MCF 10A (cell line): Measurements from ENCODE around the gene RAD51D. TPM values are rescaled to one million over a fixed set of nuclear protein-coding genes. Genes with fewer than 3 reads are reported as not detected.

Source experiments
- BruUV-seq: library from RNA; stranded (reverse); fragments of 400-500 nt; replicated peaks from 2 replicates; lab custom pipeline; 2021; lab: Mats Ljungman, UMichigan
- CTCF ChIA-PET: fragments of 300-600 bp; sonication (Branson Sonifier 250); formaldehyde crosslinking; extraction: SDS; loops from one replicate; lab custom pipeline; 2021; ENCODE audit warnings: antibody characterized with exemption, inconsistent platforms; lab: Yijun Ruan, JAX
- POLR2A ChIA-PET: fragments of 300-600, 350-650 bp; sonication (Branson Sonifier 250); formaldehyde crosslinking; extraction: SDS; loops from one replicate; lab custom pipeline; 2020; ENCODE audit warnings: antibody characterized with exemption, inconsistent platforms; lab: Yijun Ruan, JAX
- DNase-seq: peaks from one replicate; pipeline ENCODE4 v3.0.0-alpha.2; 2018; ENCODE audit not compliant: unreplicated experiment
- H3K27ac Mint-ChIP-seq: one replicate; pipeline ENCODE4 v1.8.0; 2022; ENCODE audit warnings: mild to moderate bottlenecking, low read depth, mixed read lengths; ENCODE audit not compliant: unreplicated experiment
- H3K27me3 Mint-ChIP-seq: one replicate; pipeline ENCODE4 v1.8.0; 2022; ENCODE audit warnings: mixed read lengths; ENCODE audit not compliant: insufficient read depth, unreplicated experiment
- H3K36me3 Mint-ChIP-seq: one replicate; pipeline ENCODE4 v1.8.0; 2022; ENCODE audit warnings: mild to moderate bottlenecking, moderate library complexity, mixed read lengths; ENCODE audit not compliant: insufficient read depth, unreplicated experiment
- H3K4me1 Mint-ChIP-seq: one replicate; pipeline ENCODE4 v1.8.0; 2022; ENCODE audit warnings: mixed read lengths; ENCODE audit not compliant: insufficient read depth, unreplicated experiment
- H3K4me3 Mint-ChIP-seq: one replicate; pipeline ENCODE4 v1.8.0; 2022; ENCODE audit warnings: mild to moderate bottlenecking, moderate library complexity, mixed read lengths; ENCODE audit not compliant: unreplicated experiment
- H3K9me3 Mint-ChIP-seq: one replicate; pipeline ENCODE4 v1.8.0; 2022; ENCODE audit warnings: mixed read lengths; ENCODE audit not compliant: unreplicated experiment
- intact Hi-C: fragments of 100-400 bp; cut with micrococcal nuclease; formaldehyde crosslinking; loops from 2 replicates; pipeline ENCODE4 v1.14.1; 2022
- total RNA-seq: library from RNA; stranded (reverse); gene quantifications from 2 replicates; pipeline ENCODE4 v1.2.3, GENCODE V29; 2022
- TF ChIP-seq, protein P1 (sequence below): fragments of 200-600 bp; IDR thresholded peaks from one replicate; pipeline ENCODE4 v1.8.0; 2022; ENCODE audit warnings: antibody characterized with exemption, mild to moderate bottlenecking; ENCODE audit not compliant: unreplicated experiment

Gene RAD51D
- total RNA-seq, 1 experiment from 2014 or later: 13.0 TPM

DNA sequence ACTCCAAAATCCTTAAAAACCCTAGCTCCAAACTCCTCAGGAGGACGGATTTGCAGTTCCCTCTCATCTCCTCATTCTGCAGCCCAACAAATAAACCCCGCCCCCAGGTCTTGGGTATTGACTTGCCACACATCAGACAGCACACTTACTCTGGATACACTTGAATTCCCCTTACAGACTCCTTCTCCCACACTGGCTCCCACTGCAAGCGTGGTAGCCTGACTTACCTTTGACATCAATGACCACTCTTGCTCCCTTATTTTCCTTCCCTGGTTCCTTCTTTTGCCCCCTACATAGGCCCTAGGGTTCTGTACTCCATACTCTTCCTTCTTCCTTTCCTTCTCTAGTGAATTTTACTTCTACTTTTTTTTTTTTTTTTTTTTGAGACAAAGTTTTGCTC, 63.6 kb downstream of the RAD51D start:
- no peak for DNase-seq
- Mint-ChIP-seq H3K36me3 (peaks cover 4% of the 10 kb centered on the region), H3K4me1 (peaks cover 16% of the 10 kb centered on the region), H3K9me3 (no peaks in the 10 kb centered on the region), H3K27ac (no peak overlapping the region), H3K27me3 (no peaks in the 10 kb centered on the region), H3K4me3 (no peak overlapping the region)
- BruUV-seq: no TSS peak
- CTCF ChIA-PET: interaction anchor here (0.6 kb wide), 1 partner anchor 112 kb away, joined by 3 read pairs; no protein-coding TSS in a partner anchor
- intact Hi-C loops: no loop called here
- TF ChIP-seq, protein P1, sequence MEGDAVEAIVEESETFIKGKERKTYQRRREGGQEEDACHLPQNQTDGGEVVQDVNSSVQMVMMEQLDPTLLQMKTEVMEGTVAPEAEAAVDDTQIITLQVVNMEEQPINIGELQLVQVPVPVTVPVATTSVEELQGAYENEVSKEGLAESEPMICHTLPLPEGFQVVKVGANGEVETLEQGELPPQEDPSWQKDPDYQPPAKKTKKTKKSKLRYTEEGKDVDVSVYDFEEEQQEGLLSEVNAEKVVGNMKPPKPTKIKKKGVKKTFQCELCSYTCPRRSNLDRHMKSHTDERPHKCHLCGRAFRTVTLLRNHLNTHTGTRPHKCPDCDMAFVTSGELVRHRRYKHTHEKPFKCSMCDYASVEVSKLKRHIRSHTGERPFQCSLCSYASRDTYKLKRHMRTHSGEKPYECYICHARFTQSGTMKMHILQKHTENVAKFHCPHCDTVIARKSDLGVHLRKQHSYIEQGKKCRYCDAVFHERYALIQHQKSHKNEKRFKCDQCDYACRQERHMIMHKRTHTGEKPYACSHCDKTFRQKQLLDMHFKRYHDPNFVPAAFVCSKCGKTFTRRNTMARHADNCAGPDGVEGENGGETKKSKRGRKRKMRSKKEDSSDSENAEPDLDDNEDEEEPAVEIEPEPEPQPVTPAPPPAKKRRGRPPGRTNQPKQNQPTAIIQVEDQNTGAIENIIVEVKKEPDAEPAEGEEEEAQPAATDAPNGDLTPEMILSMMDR: no peak
- POLR2A ChIA-PET: interaction anchor here (1.1 kb wide), 1 partner anchor 9 kb away, joined by 3 read pairs; no protein-coding TSS in a partner anchor

GRCh38 chr17:35053204-35053603, 66.5 kb downstream of the RAD51D start:
- Mint-ChIP-seq H3K36me3 (no peaks in the 10 kb centered on the region), H3K4me3 (no peak overlapping the region), H3K4me1 (peaks cover 11% of the 10 kb centered on the region), H3K27me3 (no peaks in the 10 kb centered on the region), H3K27ac (no peak overlapping the region), H3K9me3 (no peaks in the 10 kb centered on the region)
- POLR2A ChIA-PET: interaction anchor here (0.7 to 1.3 kb wide), 2 partner anchors 15 to 44 kb away, joined by 3 read pairs; no protein-coding TSS in a partner anchor
- no peak for DNase-seq
- TF ChIP-seq, protein P1: no peak
- CTCF ChIA-PET: interaction anchor here (0.6 to 1.2 kb wide), 3 partner anchors 10 to 1376 kb away, joined by 3 to 7 read pairs (median 3); partner anchors contain the start of gene RFFL
- BruUV-seq: no TSS peak
- intact Hi-C loops: no loop called here

- no peak overlapping the region for H3K27ac Mint-ChIP-seq
- intact Hi-C loops: no loop called here
- H3K4me3 Mint-ChIP-seq: no peak overlapping the region
- BruUV-seq: no TSS peak
- no peaks in the 10 kb centered on the region for H3K9me3 Mint-ChIP-seq
- POLR2A ChIA-PET: interaction anchor here (0.7 to 1.3 kb wide), 2 partner anchors 15 to 45 kb away, joined by 3 read pairs; no protein-coding TSS in a partner anchor
- CTCF ChIA-PET: interaction anchor here (0.6 to 1.2 kb wide), 3 partner anchors 10 to 1376 kb away, joined by 3 to 7 read pairs (median 3); partner anchors contain the start of gene RFFL
- TF ChIP-seq, protein P1: no peak
- H3K36me3 Mint-ChIP-seq: no peaks in the 10 kb centered on the region
- DNase-seq: no peak
- peaks cover 11% of the 10 kb centered on the region for H3K4me1 Mint-ChIP-seq
- H3K27me3 Mint-ChIP-seq: no peaks in the 10 kb centered on the region
Measured at GRCh38 chr17:35052780-35053179, 66.9 kb downstream of the RAD51D start.

DNA sequence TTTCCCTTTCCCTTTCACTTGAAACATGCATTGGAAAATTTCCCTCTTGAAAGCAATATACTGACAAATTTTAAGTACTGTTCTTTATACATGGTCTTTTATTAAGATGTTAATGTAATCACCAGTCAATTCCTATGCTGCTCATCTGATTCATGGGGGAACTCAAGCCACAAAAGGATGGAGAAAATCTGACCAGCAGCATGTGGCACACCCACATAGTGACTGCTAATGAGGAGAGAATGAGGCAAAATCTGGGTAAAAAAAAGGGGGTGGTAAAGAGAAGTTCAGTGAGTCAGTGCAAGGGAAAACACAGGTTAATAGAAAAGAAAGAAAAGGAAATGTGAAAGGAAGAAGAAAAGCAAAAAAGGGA, 67.4 kb downstream of the RAD51D start:
- Mint-ChIP-seq H3K27me3 (no peaks in the 10 kb centered on the region), H3K27ac (no peak overlapping the region), H3K9me3 (no peaks in the 10 kb centered on the region), H3K4me1 (peaks cover 11% of the 10 kb centered on the region), H3K36me3 (no peaks in the 10 kb centered on the region), H3K4me3 (no peak overlapping the region)
- TF ChIP-seq, protein P1: no peak
- POLR2A ChIA-PET: interaction anchor here (0.7 kb wide), 1 partner anchor 45 kb away, joined by 3 read pairs; no protein-coding TSS in a partner anchor
- no peak for DNase-seq
- BruUV-seq: no TSS peak
- CTCF ChIA-PET: no interaction called here
- intact Hi-C loops: no loop called here
